Adrenal gland (tissue), 5 donors: ENCODE results near the gene RNASE7.
A peak's percentile ranks its signal among the peaks of the same experiment; 100 is the strongest.

Experiments
- CTCF ChIP-seq, 6 experiments: fragments of 450-650 bp in 4 of 6; fragments of 200-600 bp in 2 of 6; sonication (generic) in 1 of 6; IDR thresholded peaks; 1 replicate in 5 of 6; 2 replicates in 1 of 6; pipeline versions ENCODE4 v1.5.1 to v1.8.0; 2016 to 2021; ENCODE audit warnings: antibody characterized with exemption in 6 of 6, mild to moderate bottlenecking in 2 of 6, moderate library complexity in 1 of 6
- POLR2A ChIP-seq, 2 donors: fragments of 450-650 bp; IDR thresholded peaks; one replicate each; pipeline ENCODE4 v1.6.1; 2017; ENCODE audit warnings: antibody characterized with exemption in 2 of 2, mild to moderate bottlenecking in 2 of 2, moderate library complexity in 1 of 2
- donor health status: DM: no; HTN: no; CAD: no.

DNA sequence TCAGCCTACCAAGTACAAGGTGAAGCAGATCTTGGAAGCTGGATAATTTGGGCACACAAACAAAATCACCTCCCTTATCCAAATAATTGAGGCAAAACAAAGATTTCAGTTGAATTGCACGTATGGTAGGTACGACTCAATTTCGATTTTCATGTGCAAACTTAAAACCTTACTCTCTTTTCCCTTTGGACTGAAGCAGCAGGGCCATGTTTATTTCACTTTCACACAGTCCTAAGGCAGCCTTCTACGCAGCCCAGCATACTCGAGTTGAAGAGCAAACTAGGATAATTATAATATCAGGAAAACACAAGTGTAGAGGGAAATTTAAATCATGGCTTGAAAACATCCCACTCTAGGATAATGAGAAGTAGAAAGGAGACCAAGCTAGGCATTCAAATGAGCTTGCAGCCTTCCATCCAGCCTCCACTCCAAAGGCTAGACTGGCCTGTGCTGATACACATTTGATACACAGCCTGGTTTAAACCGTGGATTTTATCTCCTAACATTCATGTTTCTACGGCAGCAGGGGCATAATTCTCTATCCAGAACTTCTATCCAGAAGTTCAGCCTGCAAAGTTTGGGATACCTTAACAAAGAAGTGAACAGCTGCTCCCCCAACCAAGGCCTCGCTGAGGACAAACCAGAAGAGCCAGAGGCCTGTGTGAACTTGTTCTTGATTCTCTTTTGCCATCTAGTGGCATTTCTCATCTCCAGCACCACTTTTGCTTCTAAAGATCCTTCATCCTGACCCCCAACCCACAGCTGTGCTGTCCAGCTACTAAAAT lies 2.4 kb upstream of the RNASE7 start:
- TF ChIP-seq CTCF (IDR thresholded peaks at IDR 0.05), result peak; percentile 46 to 84 (median 74)
- TF ChIP-seq POLR2A (IDR thresholded peaks at IDR 0.05), result no peak
